ENCODE data around the gene TAB2. TPM values are rescaled to one million over a fixed set of nuclear protein-coding genes. Genes with fewer than 3 reads are reported as not detected.
A peak's percentile ranks its signal among the peaks of the same experiment; 100 is the strongest.

The TAB2 gene
- total and polyA plus RNA-seq, 2 donors (not counting 3 experiments of a cell fraction or from before 2014, with no cell fraction given): 26.0 to 37.4 TPM

GRCh38 chr6:149410557-149410956, 93.0 kb downstream of the TAB2 start:
- Histone ChIP-seq H3K36me3 (ENCODE audit: control insufficient read depth in 2 of 2, extremely low read depth in 1 of 2, insufficient read depth in 2 of 2, low read length in 2 of 2) (peaks cover 5 to 7% of the 10 kb centered on the region in 2 experiments), H4K20me1 (replicated peaks; ENCODE audit: control insufficient read depth, extremely low read depth, insufficient read depth, low read length) (no peaks in the 10 kb centered on the region), H3K27me3 (ENCODE audit: control insufficient read depth in 2 of 2, insufficient read depth in 2 of 2, low read length in 2 of 2) (no peaks in the 10 kb centered on the region), H3K9me1 (replicated peaks; ENCODE audit: control insufficient read depth, extremely low read depth, insufficient read depth, low read length) (no peaks in the 10 kb centered on the region), H3K4me2 (ENCODE audit: insufficient read depth, low read length) (no peak overlapping the region), H2AFZ (ENCODE audit: low read depth, low read length) (no peak overlapping the region), H3K4me3 (replicated peaks in 1 of 3; ENCODE audit: insufficient read depth in 1 of 3, low read depth in 1 of 3, low read length in 3 of 3) (no peak overlapping the region), H3K9ac (replicated peaks; ENCODE audit: extremely low read depth, insufficient read depth, low read length) (no peak overlapping the region), H3K9me3 (replicated peaks; ENCODE audit: control insufficient read depth, insufficient read depth, low read length) (no peaks in the 10 kb centered on the region), H3K27ac (ENCODE audit: insufficient read depth, low read depth, low read length) (no peak overlapping the region), H3K4me1 (ENCODE audit: control insufficient read depth, extremely low read depth, insufficient read depth, low read length) (no peaks in the 10 kb centered on the region), H3K79me2 (ENCODE audit: control insufficient read depth, insufficient read depth, low read length) (no peaks in the 10 kb centered on the region)
- FAIRE-seq: peak; percentile 46
- dilution Hi-C loops (cut with MboI; ENCODE audit: extremely low pct_ligation_motif_present, low sequenced_read_pairs): no loop called here
- CTCF ChIA-PET: interaction anchor here (0.9 kb wide), 1 partner anchor 221 kb away, joined by 3 read pairs; no protein-coding TSS in a partner anchor
- DNase-seq (ENCODE audit: low read depth, low spot score): no peak
- TF ChIP-seq, protein P1, sequence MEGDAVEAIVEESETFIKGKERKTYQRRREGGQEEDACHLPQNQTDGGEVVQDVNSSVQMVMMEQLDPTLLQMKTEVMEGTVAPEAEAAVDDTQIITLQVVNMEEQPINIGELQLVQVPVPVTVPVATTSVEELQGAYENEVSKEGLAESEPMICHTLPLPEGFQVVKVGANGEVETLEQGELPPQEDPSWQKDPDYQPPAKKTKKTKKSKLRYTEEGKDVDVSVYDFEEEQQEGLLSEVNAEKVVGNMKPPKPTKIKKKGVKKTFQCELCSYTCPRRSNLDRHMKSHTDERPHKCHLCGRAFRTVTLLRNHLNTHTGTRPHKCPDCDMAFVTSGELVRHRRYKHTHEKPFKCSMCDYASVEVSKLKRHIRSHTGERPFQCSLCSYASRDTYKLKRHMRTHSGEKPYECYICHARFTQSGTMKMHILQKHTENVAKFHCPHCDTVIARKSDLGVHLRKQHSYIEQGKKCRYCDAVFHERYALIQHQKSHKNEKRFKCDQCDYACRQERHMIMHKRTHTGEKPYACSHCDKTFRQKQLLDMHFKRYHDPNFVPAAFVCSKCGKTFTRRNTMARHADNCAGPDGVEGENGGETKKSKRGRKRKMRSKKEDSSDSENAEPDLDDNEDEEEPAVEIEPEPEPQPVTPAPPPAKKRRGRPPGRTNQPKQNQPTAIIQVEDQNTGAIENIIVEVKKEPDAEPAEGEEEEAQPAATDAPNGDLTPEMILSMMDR (IDR thresholded peaks at IDR 0.05; ENCODE audit: extremely low read depth in 1 of 2, insufficient read depth in 1 of 2, low read depth in 1 of 2, low read length in 2 of 2): no peak
- TF ChIP-seq MYC (IDR thresholded peaks at IDR 0.05; ENCODE audit: low read depth, low read length) (no peak), POLR2AphosphoS5 (IDR thresholded peaks at IDR 0.05; ENCODE audit: insufficient read depth, low read depth, low read length) (no peak), JUN (IDR thresholded peaks at IDR 0.05; ENCODE audit: borderline replicate concordance, insufficient read depth, insufficient read length, low read depth) (no peak), FOS (IDR thresholded peaks at IDR 0.05; ENCODE audit: borderline replicate concordance, insufficient read depth, low read length) (no peak), POLR2A (IDR thresholded peaks at IDR 0.05; ENCODE audit: low read depth, low read length) (no peak), GATA2 (IDR thresholded peaks at IDR 0.05; ENCODE audit: insufficient read depth, insufficient read length, low read depth, low read length) (no peak), MAX (IDR thresholded peaks at IDR 0.05; ENCODE audit: insufficient read depth, insufficient read length) (no peak)
- POLR2A ChIA-PET: no interaction called here
- BruUV-seq (replicated peaks): no TSS peak
- intact Hi-C loops (cut with micrococcal nuclease): loop anchor here (5.0 kb wide), 1 partner anchor 93 kb away; the partner anchor contains the start of gene TAB2

Data from endothelial cell of umbilical vein (primary cell).